Peyer's patch (tissue), 4 donors: ENCODE results near the gene SEMA3A.

ENCODE experiments used
- CTCF ChIP-seq, 6 experiments: fragments of 450-650 bp in 4 of 6; fragments of 200-600 bp in 2 of 6; sonication (generic) in 1 of 6; IDR thresholded peaks; one replicate each; pipeline ENCODE4 v1.5.1; 2017 to 2019; ENCODE audit warnings: antibody characterized with exemption in 6 of 6, mild to moderate bottlenecking in 3 of 6, moderate library complexity in 1 of 6
- POLR2A ChIP-seq, 2 donors: fragments of 450-650 bp; IDR thresholded peaks; one replicate each; pipeline ENCODE4 v1.5.1; 2017; ENCODE audit warnings: antibody characterized with exemption in 2 of 2, mild to moderate bottlenecking in 2 of 2, moderate library complexity in 2 of 2

GRCh38 chr7:84187813-84188510 is 6.6 kb downstream of the SEMA3A start:
- TF ChIP-seq CTCF (IDR thresholded peaks at IDR 0.05): no peak
- TF ChIP-seq POLR2A (IDR thresholded peaks at IDR 0.05): no peak
